Endothelial cell of umbilical vein (primary cell): ENCODE results near the gene ATP5PO. TPM values are rescaled to one million over a fixed set of nuclear protein-coding genes. Genes with fewer than 3 reads are reported as not detected.

Experiments
- BruUV-seq: library from RNA; stranded (reverse); fragments of 400-500 nt; replicated peaks from 2 replicates; lab custom pipeline; 2021; lab: Mats Ljungman, UMichigan
- CTCF ChIA-PET: fragments of 300-600, 350-600 bp; sonication (Branson Sonifier 250); formaldehyde crosslinking; loops from one replicate; lab custom pipeline; 2021; ENCODE audit warnings: antibody characterized with exemption, inconsistent platforms; lab: Charles Lee
- POLR2A ChIA-PET: fragments of 300-600, 350-600 bp; sonication (Branson Sonifier 250); formaldehyde crosslinking; loops from one replicate; lab custom pipeline; 2021; ENCODE audit warnings: antibody characterized with exemption, inconsistent platforms; lab: Charles Lee
- DNase-seq: peaks from one replicate; pipeline ENCODE4 v3.0.0-alpha.2; 2011; ENCODE audit warnings: low read depth, low spot score
- FAIRE-seq: peaks from 2 replicates; lab custom pipeline; 2011; peaks lifted over from hg19 to GRCh38; lab: Jason Lieb, UNC
- H2AFZ ChIP-seq: 2 replicates; pipeline ENCODE4 v1.6.0; 2012; ENCODE audit warnings: low read depth, low read length, control low read depth, inconsistent platforms
- H3K27ac ChIP-seq: 2 replicates; pipeline ENCODE4 v1.5.1; 2011; ENCODE audit warnings: low read depth, mild to moderate bottlenecking, control low read depth, low read length, moderate library complexity; ENCODE audit not compliant: insufficient read depth
- H3K27me3 ChIP-seq, 2 experiments: 2 replicates each; pipeline versions ENCODE4 v1.6.0 to v1.6.1; 2011; ENCODE audit warnings: low read length in 2 of 2, mixed read lengths in 1 of 2; ENCODE audit not compliant: control insufficient read depth in 2 of 2, insufficient read depth in 2 of 2
- H3K36me3 ChIP-seq, 2 experiments: 2 replicates in 1 of 2; 3 replicates in 1 of 2; pipeline ENCODE4 v1.5.1; 2011; ENCODE audit warnings: low read length in 2 of 2, mild to moderate bottlenecking in 1 of 2, moderate library complexity in 1 of 2; ENCODE audit not compliant: control insufficient read depth in 2 of 2, insufficient read depth in 2 of 2; ENCODE audit errors: extremely low read depth in 1 of 2
- H3K4me1 ChIP-seq: 3 replicates; pipeline ENCODE4 v1.5.1; 2011; ENCODE audit warnings: mild to moderate bottlenecking, low read length; ENCODE audit not compliant: control insufficient read depth, insufficient read depth; ENCODE audit errors: extremely low read depth
- H3K4me2 ChIP-seq: 2 replicates; pipeline ENCODE4 v1.6.1; 2011; ENCODE audit warnings: low read length, control low read depth, mixed read lengths; ENCODE audit not compliant: insufficient read depth
- H3K4me3 ChIP-seq, 3 experiments: fragments of 200-600 bp in 1 of 3; sonication (generic), shearing (Covaris generic) in 1 of 3; replicated peaks in 1 of 3; 2 replicates each; pipeline ENCODE4 v1.5.1; 2011 to 2016; ENCODE audit warnings: control low read depth in 3 of 3, low read length in 3 of 3, mild to moderate bottlenecking in 2 of 3, inconsistent platforms in 1 of 3, low read depth in 1 of 3, moderate library complexity in 1 of 3; ENCODE audit not compliant: insufficient read depth in 1 of 3
- H3K79me2 ChIP-seq: 2 replicates; pipeline ENCODE4 v1.6.0; 2012; ENCODE audit warnings: low read length, inconsistent platforms; ENCODE audit not compliant: control insufficient read depth, insufficient read depth
- H3K9ac ChIP-seq: replicated peaks from 2 replicates; pipeline ENCODE3; 2011; ENCODE audit warnings: low read length, control low read depth; ENCODE audit not compliant: insufficient read depth; ENCODE audit errors: extremely low read depth
- H3K9me1 ChIP-seq: replicated peaks from 3 replicates; pipeline ENCODE4 v1.6.0; 2011; ENCODE audit warnings: mild to moderate bottlenecking, low read length; ENCODE audit not compliant: control insufficient read depth, insufficient read depth; ENCODE audit errors: extremely low read depth
- H3K9me3 ChIP-seq: replicated peaks from 2 replicates; pipeline ENCODE4 v1.5.1; 2012; ENCODE audit warnings: low read length, inconsistent platforms; ENCODE audit not compliant: control insufficient read depth, insufficient read depth
- H4K20me1 ChIP-seq: replicated peaks from 2 replicates; pipeline ENCODE3; 2011; ENCODE audit warnings: mild to moderate bottlenecking, low read length; ENCODE audit not compliant: control insufficient read depth, insufficient read depth; ENCODE audit errors: extremely low read depth
- EZH2 ChIP-seq: IDR thresholded peaks from 2 replicates; pipeline ENCODE4 v1.6.1; 2012; ENCODE audit warnings: borderline replicate concordance, low read depth, mild to moderate bottlenecking, moderate library complexity, low read length, inconsistent platforms; ENCODE audit not compliant: severe bottlenecking
- FOS ChIP-seq: IDR thresholded peaks from 2 replicates; pipeline ENCODE4 v1.6.1; 2011; ENCODE audit warnings: mild to moderate bottlenecking, low read length, moderate library complexity, borderline replicate concordance; ENCODE audit not compliant: insufficient read depth
- GATA2 ChIP-seq: IDR thresholded peaks from 2 replicates; pipeline ENCODE4 v1.7.0; 2011; ENCODE audit warnings: low read depth, mild to moderate bottlenecking, moderate library complexity, mixed read lengths, low read length; ENCODE audit not compliant: insufficient read length, insufficient read depth
- JUN ChIP-seq: IDR thresholded peaks from 2 replicates; pipeline ENCODE4 v1.6.1; 2011; ENCODE audit warnings: borderline replicate concordance, low read depth; ENCODE audit not compliant: insufficient read length, insufficient read depth
- MYC ChIP-seq: IDR thresholded peaks from one replicate; pipeline ENCODE4 v1.6.1; 2011; ENCODE audit warnings: mild to moderate bottlenecking, low read depth, low read length
- POLR2A ChIP-seq: IDR thresholded peaks from 2 replicates; pipeline ENCODE4 v1.6.1; 2012; ENCODE audit warnings: low read depth, mild to moderate bottlenecking, control low read depth, low read length
- POLR2AphosphoS5 ChIP-seq: IDR thresholded peaks from 2 replicates; pipeline ENCODE4 v1.6.1; 2012; ENCODE audit warnings: low read depth, mild to moderate bottlenecking, control low read depth, low read length, moderate library complexity; ENCODE audit not compliant: insufficient read depth
- dilution Hi-C: fragments of 300-500 bp; cut with MboI; formaldehyde crosslinking; loops from one replicate; pipeline ENCODE4 v1.15.0; 2019; ENCODE audit warnings: low sequenced_read_pairs; ENCODE audit not compliant: extremely low pct_ligation_motif_present
- intact Hi-C: fragments of 100-400 bp; cut with micrococcal nuclease; formaldehyde crosslinking; loops from one replicate; pipeline ENCODE4 v1.10.0; 2022
- polyA plus RNA-seq, 4 experiments: library from polyadenylated mRNA; depleted of rRNA in 3 of 4; stranded (reverse) in 3 of 4; unstranded in 1 of 4; fragments of >200 nt; gene quantifications; 2 replicates each; pipeline versions ENCODE4 v1.2.1 to v1.2.3, GENCODE V29; 2011 to 2012; ENCODE audit warnings: missing spikeins in 1 of 4
- total RNA-seq: library from RNA; stranded (reverse); gene quantifications from 2 replicates; pipeline ENCODE4 v1.2.3, GENCODE V29; 2021
- TF ChIP-seq, protein P1 (sequence below), 2 donors: IDR thresholded peaks; 1 replicate in 1 of 2; 2 replicates in 1 of 2; pipeline ENCODE4 v1.5.1; 2011; ENCODE audit warnings: low read length in 2 of 2, mild to moderate bottlenecking in 2 of 2, moderate library complexity in 2 of 2, control low read depth in 1 of 2, inconsistent platforms in 1 of 2, low read depth in 1 of 2; ENCODE audit not compliant: insufficient read depth in 1 of 2; ENCODE audit errors: extremely low read depth in 1 of 2
- TF ChIP-seq, protein P2 (sequence below): IDR thresholded peaks from 2 replicates; pipeline ENCODE4 v1.6.1; 2011; ENCODE audit not compliant: insufficient read depth, insufficient read length

The ATP5PO gene
- total and polyA plus RNA-seq, 2 donors (not counting 3 experiments of a cell fraction or from before 2014, with no cell fraction given) = 187 to 207 TPM

DNA sequence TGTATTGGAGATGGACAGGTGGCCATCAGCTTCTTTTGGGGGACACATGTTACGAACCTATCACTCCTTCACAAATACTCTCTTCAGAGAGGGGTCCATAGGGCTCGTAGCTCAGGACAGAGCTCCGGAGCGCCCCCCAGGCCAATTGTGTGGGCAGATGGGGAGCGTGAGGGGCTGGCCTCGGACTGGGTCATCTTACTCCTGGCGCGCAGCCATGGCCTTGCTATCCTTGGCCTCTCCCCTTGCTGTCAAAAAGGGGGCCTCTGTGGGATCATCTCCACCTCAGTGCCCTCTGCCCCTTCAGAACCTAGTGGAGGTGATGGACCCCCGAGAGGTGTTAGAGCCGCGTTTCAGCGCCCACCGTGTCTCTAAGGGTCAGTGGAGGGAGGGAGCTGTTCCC, 35.0 kb downstream of the ATP5PO start:
- Histone ChIP-seq H2AFZ (no peak overlapping the region), H3K79me2 (no peaks in the 10 kb centered on the region), H3K27me3 (peaks cover 4 to 5% of the 10 kb centered on the region in 2 experiments), H3K4me1 (peaks cover 4% of the 10 kb centered on the region), H3K4me2 (no peak overlapping the region), H4K20me1 (no peaks in the 10 kb centered on the region), H3K36me3 (no peaks in the 10 kb centered on the region), H3K27ac (no peak overlapping the region), H3K9me3 (no peaks in the 10 kb centered on the region), H3K9me1 (no peaks in the 10 kb centered on the region), H3K4me3 (no peak overlapping the region), H3K9ac (no peak overlapping the region)
- DNase-seq = no peak
- TF ChIP-seq, protein P1, sequence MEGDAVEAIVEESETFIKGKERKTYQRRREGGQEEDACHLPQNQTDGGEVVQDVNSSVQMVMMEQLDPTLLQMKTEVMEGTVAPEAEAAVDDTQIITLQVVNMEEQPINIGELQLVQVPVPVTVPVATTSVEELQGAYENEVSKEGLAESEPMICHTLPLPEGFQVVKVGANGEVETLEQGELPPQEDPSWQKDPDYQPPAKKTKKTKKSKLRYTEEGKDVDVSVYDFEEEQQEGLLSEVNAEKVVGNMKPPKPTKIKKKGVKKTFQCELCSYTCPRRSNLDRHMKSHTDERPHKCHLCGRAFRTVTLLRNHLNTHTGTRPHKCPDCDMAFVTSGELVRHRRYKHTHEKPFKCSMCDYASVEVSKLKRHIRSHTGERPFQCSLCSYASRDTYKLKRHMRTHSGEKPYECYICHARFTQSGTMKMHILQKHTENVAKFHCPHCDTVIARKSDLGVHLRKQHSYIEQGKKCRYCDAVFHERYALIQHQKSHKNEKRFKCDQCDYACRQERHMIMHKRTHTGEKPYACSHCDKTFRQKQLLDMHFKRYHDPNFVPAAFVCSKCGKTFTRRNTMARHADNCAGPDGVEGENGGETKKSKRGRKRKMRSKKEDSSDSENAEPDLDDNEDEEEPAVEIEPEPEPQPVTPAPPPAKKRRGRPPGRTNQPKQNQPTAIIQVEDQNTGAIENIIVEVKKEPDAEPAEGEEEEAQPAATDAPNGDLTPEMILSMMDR (IDR thresholded peaks at IDR 0.05; ENCODE audit: extremely low read depth in 1 of 2, insufficient read depth in 1 of 2, low read depth in 1 of 2, low read length in 2 of 2) = no peak
- TF ChIP-seq POLR2A (no peak), MYC (no peak), GATA2 (no peak), EZH2 (no peak), POLR2AphosphoS5 (no peak), JUN (no peak), FOS (no peak)
- TF ChIP-seq, protein P2, sequence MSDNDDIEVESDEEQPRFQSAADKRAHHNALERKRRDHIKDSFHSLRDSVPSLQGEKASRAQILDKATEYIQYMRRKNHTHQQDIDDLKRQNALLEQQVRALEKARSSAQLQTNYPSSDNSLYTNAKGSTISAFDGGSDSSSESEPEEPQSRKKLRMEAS = no peak
- ChIA-PET POLR2A (no interaction called here), CTCF (no interaction called here)
- BruUV-seq = no TSS peak
- dilution Hi-C loops (no loop called here), intact Hi-C loops (no loop called here)
- FAIRE-seq = no peak
